LNCAP (cell line): ENCODE data around the gene ATG2B.

Experiments
- CTCF ChIP-seq: fragments of 450-650 bp; IDR thresholded peaks from 2 replicates; pipeline ENCODE4 v1.5.1; 2017; ENCODE audit warnings: mild to moderate bottlenecking

ATG2B gene

GRCh38 chr14:96303981-96304380 is 59.2 kb downstream of the ATG2B start:
- no peak for TF ChIP-seq CTCF

- TF ChIP-seq CTCF: no peak
Measured at GRCh38 chr14:96299441-96299840, 63.7 kb downstream of the ATG2B start.

GRCh38 chr14:96297997-96298515 is 65.1 kb downstream of the ATG2B start:
- no peak for TF ChIP-seq CTCF

- TF ChIP-seq CTCF: peak; percentile 61
Measured at GRCh38 chr14:96297000-96297399, 66.1 kb downstream of the ATG2B start.

- no peak for TF ChIP-seq CTCF
Measured at GRCh38 chr14:96294246-96294645, 68.9 kb downstream of the ATG2B start.

- no peak for TF ChIP-seq CTCF
Measured at GRCh38 chr14:96287856-96288255, 75.3 kb downstream of the ATG2B start.

GRCh38 chr14:96286251-96286650 is 76.9 kb downstream of the ATG2B start:
- no peak for TF ChIP-seq CTCF

GRCh38 chr14:96285667-96286066 is 77.5 kb downstream of the ATG2B start:
- TF ChIP-seq CTCF: no peak
